K562 (cell line): ENCODE data around the gene CMSS1. TPM values are rescaled to one million over a fixed set of nuclear protein-coding genes. Genes with fewer than 3 reads are reported as not detected.

Experiments
- ATAC-seq: fragments of 200-7000 bp; cut with Tn5 transposase; 3 replicates; pipeline ENCODE4 v1.9.1; 2020; ENCODE audit warnings: moderate library complexity
- BruUV-seq: library from RNA; stranded (reverse); fragments of 400-500 nt; replicated peaks from 2 replicates; lab custom pipeline; 2021; lab: Mats Ljungman, UMichigan
- CTCF ChIA-PET: fragments of 300-600 bp; formaldehyde crosslinking; extraction: SDS; loops from one replicate; lab custom pipeline; 2021; ENCODE audit warnings: low intra/inter-chr PET ratio; lab: Yijun Ruan, JAX
- POLR2A ChIA-PET: fragments of 300-600, 350-650 bp; sonication (Branson Sonifier 250); formaldehyde crosslinking; extraction: SDS; loops from one replicate; lab custom pipeline; 2021; ENCODE audit warnings: antibody characterized with exemption, inconsistent platforms; lab: Yijun Ruan, JAX
- DNase-seq, 4 experiments: peaks; one replicate each; pipeline versions ENCODE4 v3.0.0 to v3.0.0-alpha.2; 2011 to 2018; ENCODE audit warnings: low spot score in 3 of 4, mixed read lengths in 3 of 4; ENCODE audit errors: extremely low read depth in 1 of 4
- FAIRE-seq: peaks from 2 replicates; lab custom pipeline; 2011; peaks lifted over from hg19 to GRCh38; lab: Jason Lieb, UNC
- H2AFZ ChIP-seq: 2 replicates; pipeline ENCODE4 v1.6.0; 2011; ENCODE audit warnings: low read depth, low read length, control low read depth, inconsistent platforms
- H3K27ac ChIP-seq: fragments of 200-600 bp; 3 replicates; pipeline ENCODE4 v1.8.0; 2011; ENCODE audit warnings: low read depth, mild to moderate bottlenecking, control low read depth, inconsistent platforms, low read length, moderate library complexity, mixed read lengths; ENCODE audit errors: extremely low read depth
- H3K27me3 ChIP-seq, 2 experiments: fragments of 300-600 bp in 1 of 2; 2 replicates in 1 of 2; 3 replicates in 1 of 2; pipeline versions ENCODE4 v1.6.0 to v1.8.0; 2011; ENCODE audit warnings: inconsistent platforms in 2 of 2, low read length in 2 of 2, mild to moderate bottlenecking in 1 of 2, mixed read lengths in 1 of 2, moderate library complexity in 1 of 2; ENCODE audit not compliant: control insufficient read depth in 2 of 2, insufficient read depth in 2 of 2
- H3K36me3 ChIP-seq: fragments of 300-600 bp; 3 replicates; pipeline ENCODE4 v1.8.0; 2011; ENCODE audit warnings: mild to moderate bottlenecking, low read length, inconsistent platforms; ENCODE audit not compliant: control insufficient read depth, insufficient read depth
- H3K4me1 ChIP-seq, 2 experiments: fragments of 200-600 bp in 1 of 2; replicated peaks in 1 of 2; 2 replicates in 1 of 2; 3 replicates in 1 of 2; pipeline versions ENCODE4 v1.5.1 to v1.8.0; 2011; ENCODE audit warnings: inconsistent platforms in 2 of 2, low read length in 2 of 2, mild to moderate bottlenecking in 1 of 2, mixed read lengths in 1 of 2, moderate library complexity in 1 of 2; ENCODE audit not compliant: control insufficient read depth in 2 of 2, insufficient read depth in 2 of 2
- H3K4me2 ChIP-seq: 2 replicates; pipeline ENCODE4 v1.6.1; 2011; ENCODE audit warnings: low read length, control low read depth, inconsistent platforms, mixed read lengths; ENCODE audit not compliant: insufficient read depth
- H3K4me3 ChIP-seq: fragments of 200-600 bp; sonication (generic), shearing (Covaris generic); 2 replicates; pipeline ENCODE4 v1.5.1; 2016; ENCODE audit warnings: control low read depth, inconsistent platforms
- H3K79me2 ChIP-seq: fragments of 200-600 bp; 3 replicates; pipeline ENCODE4 v1.8.0; 2011; ENCODE audit warnings: low read length, inconsistent platforms; ENCODE audit not compliant: control insufficient read depth, insufficient read depth
- H3K9ac ChIP-seq, 2 experiments: 2 replicates each; pipeline versions ENCODE4 v1.6.0 to v1.6.1; 2011; ENCODE audit warnings: low read depth in 2 of 2, low read length in 2 of 2, control low read depth in 1 of 2, inconsistent platforms in 1 of 2, mild to moderate bottlenecking in 1 of 2, mixed read lengths in 1 of 2; ENCODE audit not compliant: insufficient read depth in 1 of 2
- H3K9me1 ChIP-seq: one replicate; pipeline ENCODE4 v1.6.0; 2011; ENCODE audit warnings: inconsistent platforms, mild to moderate bottlenecking, low read length, moderate library complexity; ENCODE audit not compliant: control insufficient read depth, insufficient read depth
- H3K9me3 ChIP-seq: replicated peaks from 2 replicates; pipeline ENCODE4 v1.5.1; 2011; ENCODE audit warnings: low read depth, low read length, inconsistent platforms; ENCODE audit not compliant: control insufficient read depth, insufficient read depth
- H4K20me1 ChIP-seq: replicated peaks from 2 replicates; pipeline ENCODE4 v1.6.1; 2011; ENCODE audit warnings: low read length, inconsistent platforms, mixed read lengths; ENCODE audit not compliant: control insufficient read depth, insufficient read depth
- MCM5 ChIP-seq: fragments of 450-650 bp; IDR thresholded peaks from 2 replicates; pipeline ENCODE4 v1.6.1; 2016; ENCODE audit warnings: low read depth
- MEF2A ChIP-seq: IDR thresholded peaks from 2 replicates; pipeline ENCODE4 v1.6.1; 2011; ENCODE audit warnings: low read depth, mild to moderate bottlenecking, low read length, moderate library complexity; ENCODE audit not compliant: control insufficient read depth
- MEF2D ChIP-seq: conservative IDR thresholded peaks from 2 replicates; pipeline ENCODE4 v1.6.1; 2016; ENCODE audit warnings: low read depth, missing genetic modification characterization, missing compliant biosample characterization
- MTA3 ChIP-seq: fragments of 450-650 bp; formaldehyde crosslinking; IDR thresholded peaks from 2 replicates; pipeline ENCODE4 v1.6.1; 2017; ENCODE audit warnings: mild to moderate bottlenecking, borderline replicate concordance
- PHTF2 ChIP-seq: fragments of 250-450 bp; sonication (Bioruptor Pico); IDR thresholded peaks from 2 replicates; pipeline ENCODE4 v1.5.0; 2021; ENCODE audit warnings: mild to moderate bottlenecking
- TBL1XR1 ChIP-seq, 2 experiments: IDR thresholded peaks; 2 replicates each; pipeline ENCODE4 v1.6.1; 2012; ENCODE audit warnings: improper control_type of control experiment in 2 of 2, low read length in 2 of 2, mild to moderate bottlenecking in 1 of 2
- WGBS: fragments of 100-300 bp; shearing (Covaris generic); methylation state at CpG from one replicate; pipeline ENCODE4 v1.1.6; 2016; ENCODE audit warnings: low coverage, mixed read lengths; ENCODE audit not compliant: insufficient coverage; ENCODE audit errors: missing lambda C conversion rate; 5-methylcytosine and 5-hydroxymethylcytosine counted together
- in situ Hi-C: fragments of 300-500 bp; cut with MboI; formaldehyde crosslinking; loops from 4 replicates; pipeline ENCODE4 v1.15.0; 2018; ENCODE audit warnings: inconsistent platforms, mixed read lengths
- intact Hi-C: fragments of 100-400 bp; cut with micrococcal nuclease; formaldehyde crosslinking; loops from 2 replicates; pipeline ENCODE4 v1.14.2; 2022
- polyA plus RNA-seq, 8 experiments: library from polyadenylated mRNA; depleted of rRNA in 4 of 8; stranded (reverse) in 5 of 8; unstranded in 3 of 8; fragments of >200 nt; fragmentation: Nextera tagmentation in 2 of 8; fragmentation: Illumina TruSeq in 1 of 8; extraction: Ambion mirVana in 2 of 8; extraction: Trizol in 1 of 8; gene quantifications; 2 replicates each; pipeline versions ENCODE4 v1.2.1 to v1.2.3, GENCODE V29; 2011 to 2014; ENCODE audit warnings: inconsistent platforms in 1 of 8, missing spikeins in 1 of 8
- total RNA-seq, 7 experiments: library from RNA; depleted of rRNA in 6 of 7; stranded (reverse); fragments of >200 nt in 6 of 7; fragmentation: Illumina TruSeq in 2 of 7; extraction: Trizol in 2 of 7; gene quantifications; 2 replicates each; pipeline versions ENCODE4 v1.2.1 to v1.2.3, GENCODE V29; 2011 to 2021; ENCODE audit warnings: low replicate concordance in 1 of 7
- TF ChIP-seq, protein P1 (sequence below): fragments of 450-650 bp; IDR thresholded peaks from 2 replicates; pipeline ENCODE4 v1.6.1; 2016; ENCODE audit warnings: low read depth
- TF ChIP-seq, protein P2 (sequence below): fragments of 450-650 bp; IDR thresholded peaks from 2 replicates; pipeline ENCODE4 v1.6.1; 2017; ENCODE audit warnings: antibody characterized with exemption, mild to moderate bottlenecking

Gene CMSS1
- total and polyA plus RNA-seq, 9 of the 15 experiments (the other 6 are each of a cell fraction or from before 2014, with no cell fraction given) = 46.9 to 109 (median 72.3) TPM

- TF ChIP-seq, protein P1, sequence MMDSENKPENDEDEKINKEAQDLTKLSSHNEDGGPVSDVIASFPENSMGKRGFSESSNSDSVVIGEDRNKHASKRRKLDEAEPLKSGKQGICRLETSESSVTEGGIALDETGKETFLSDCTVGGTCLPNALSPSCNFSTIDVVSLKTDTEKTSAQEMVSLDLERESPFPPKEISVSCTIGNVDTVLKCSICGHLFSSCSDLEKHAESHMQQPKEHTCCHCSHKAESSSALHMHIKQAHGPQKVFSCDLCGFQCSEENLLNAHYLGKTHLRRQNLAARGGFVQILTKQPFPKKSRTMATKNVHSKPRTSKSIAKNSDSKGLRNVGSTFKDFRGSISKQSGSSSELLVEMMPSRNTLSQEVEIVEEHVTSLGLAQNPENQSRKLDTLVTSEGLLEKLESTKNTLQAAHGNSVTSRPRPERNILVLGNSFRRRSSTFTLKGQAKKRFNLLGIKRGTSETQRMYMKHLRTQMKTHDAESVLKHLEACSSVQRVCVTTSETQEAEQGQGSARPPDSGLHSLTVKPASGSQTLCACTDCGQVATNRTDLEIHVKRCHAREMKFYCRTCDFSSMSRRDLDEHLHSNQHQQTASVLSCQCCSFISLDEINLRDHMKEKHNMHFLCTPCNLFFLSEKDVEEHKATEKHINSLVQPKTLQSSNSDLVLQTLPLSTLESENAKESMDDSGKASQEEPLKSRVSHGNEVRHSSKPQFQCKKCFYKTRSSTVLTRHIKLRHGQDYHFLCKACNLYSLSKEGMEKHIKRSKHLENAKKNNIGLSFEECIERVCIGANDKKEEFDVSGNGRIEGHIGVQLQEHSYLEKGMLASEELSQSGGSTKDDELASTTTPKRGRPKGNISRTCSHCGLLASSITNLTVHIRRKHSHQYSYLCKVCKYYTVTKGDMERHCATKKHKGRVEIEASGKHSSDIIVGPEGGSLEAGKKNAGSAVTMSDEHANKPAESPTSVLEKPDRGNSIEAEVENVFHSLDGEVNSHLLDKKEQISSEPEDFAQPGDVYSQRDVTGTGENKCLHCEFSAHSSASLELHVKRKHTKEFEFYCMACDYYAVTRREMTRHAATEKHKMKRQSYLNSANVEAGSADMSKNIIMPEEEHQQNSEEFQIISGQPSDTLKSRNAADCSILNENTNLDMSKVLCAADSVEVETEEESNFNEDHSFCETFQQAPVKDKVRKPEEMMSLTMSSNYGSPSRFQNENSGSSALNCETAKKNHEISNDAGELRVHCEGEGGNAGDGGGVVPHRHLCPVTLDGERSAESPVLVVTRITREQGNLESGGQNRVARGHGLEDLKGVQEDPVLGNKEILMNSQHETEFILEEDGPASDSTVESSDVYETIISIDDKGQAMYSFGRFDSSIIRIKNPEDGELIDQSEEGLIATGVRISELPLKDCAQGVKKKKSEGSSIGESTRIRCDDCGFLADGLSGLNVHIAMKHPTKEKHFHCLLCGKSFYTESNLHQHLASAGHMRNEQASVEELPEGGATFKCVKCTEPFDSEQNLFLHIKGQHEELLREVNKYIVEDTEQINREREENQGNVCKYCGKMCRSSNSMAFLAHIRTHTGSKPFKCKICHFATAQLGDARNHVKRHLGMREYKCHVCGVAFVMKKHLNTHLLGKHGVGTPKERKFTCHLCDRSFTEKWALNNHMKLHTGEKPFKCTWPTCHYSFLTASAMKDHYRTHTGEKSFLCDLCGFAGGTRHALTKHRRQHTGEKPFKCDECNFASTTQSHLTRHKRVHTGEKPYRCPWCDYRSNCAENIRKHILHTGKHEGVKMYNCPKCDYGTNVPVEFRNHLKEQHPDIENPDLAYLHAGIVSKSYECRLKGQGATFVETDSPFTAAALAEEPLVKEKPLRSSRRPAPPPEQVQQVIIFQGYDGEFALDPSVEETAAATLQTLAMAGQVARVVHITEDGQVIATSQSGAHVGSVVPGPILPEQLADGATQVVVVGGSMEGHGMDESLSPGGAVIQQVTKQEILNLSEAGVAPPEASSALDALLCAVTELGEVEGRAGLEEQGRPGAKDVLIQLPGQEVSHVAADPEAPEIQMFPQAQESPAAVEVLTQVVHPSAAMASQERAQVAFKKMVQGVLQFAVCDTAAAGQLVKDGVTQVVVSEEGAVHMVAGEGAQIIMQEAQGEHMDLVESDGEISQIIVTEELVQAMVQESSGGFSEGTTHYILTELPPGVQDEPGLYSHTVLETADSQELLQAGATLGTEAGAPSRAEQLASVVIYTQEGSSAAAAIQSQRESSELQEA = no peak
- no peak for TF ChIP-seq MEF2A
Observed at GRCh38 chr3:99857278-99857677, 39.6 kb downstream of the CMSS1 start (continued).

DNA sequence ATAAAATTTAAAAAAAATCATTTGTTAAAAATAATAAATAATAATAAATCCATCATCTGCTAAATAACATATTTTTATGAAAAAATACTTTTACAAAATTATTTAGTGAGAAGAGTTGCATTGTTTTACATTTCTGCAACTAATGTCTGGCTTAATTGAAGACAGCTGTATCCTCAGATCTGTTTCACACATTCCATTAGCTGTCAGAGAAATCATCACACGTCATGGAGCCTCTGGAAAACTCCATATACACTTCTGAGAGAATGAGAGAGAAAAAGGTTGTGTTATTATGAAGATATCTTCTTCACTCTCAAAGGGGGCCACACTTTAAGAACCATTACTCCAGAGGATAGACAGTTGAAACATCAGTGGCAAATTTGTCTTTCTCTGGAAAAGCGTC lies 40.8 kb downstream of the CMSS1 start:
- peaks cover 23% of the 10 kb centered on the region for H3K79me2 ChIP-seq
- no peaks in the 10 kb centered on the region; the same call in 1 of the 2 replicates for H4K20me1 ChIP-seq
- no peak overlapping the region for H2AFZ ChIP-seq
- in situ Hi-C loops (no loop called here), intact Hi-C loops (no loop called here)
- ATAC-seq (no peak), FAIRE-seq (no peak), DNase-seq (no peak)
- WGBS = 88% methylated on average over 2 of the region's 2 CpGs
- CTCF ChIA-PET = no interaction called here
- H3K27ac ChIP-seq = no peak overlapping the region
- peaks cover 2% of the 10 kb centered on the region; the same call in 1 of the 3 replicates for H3K36me3 ChIP-seq
- no peaks in the 10 kb centered on the region for H3K9me3 ChIP-seq
- no peak overlapping the region for H3K4me2 ChIP-seq
- no peaks in the 10 kb centered on the region for H3K9me1 ChIP-seq
- no peak overlapping the region for H3K4me3 ChIP-seq
- no TSS peak for BruUV-seq
- no peaks in the 10 kb centered on the region for H3K4me1 ChIP-seq
- H3K27me3 ChIP-seq = no peaks in the 10 kb centered on the region
- POLR2A ChIA-PET = no interaction called here
- H3K9ac ChIP-seq = no peak overlapping the region
- no peak for TF ChIP-seq MTA3
- TF ChIP-seq MEF2D (tag) = no peak
- TF ChIP-seq MCM5 = no peak
- no peak for TF ChIP-seq TBL1XR1 (IDR thresholded peaks at IDR 0.05; ENCODE audit: low read length in 2 of 2)
- TF ChIP-seq, protein P2, sequence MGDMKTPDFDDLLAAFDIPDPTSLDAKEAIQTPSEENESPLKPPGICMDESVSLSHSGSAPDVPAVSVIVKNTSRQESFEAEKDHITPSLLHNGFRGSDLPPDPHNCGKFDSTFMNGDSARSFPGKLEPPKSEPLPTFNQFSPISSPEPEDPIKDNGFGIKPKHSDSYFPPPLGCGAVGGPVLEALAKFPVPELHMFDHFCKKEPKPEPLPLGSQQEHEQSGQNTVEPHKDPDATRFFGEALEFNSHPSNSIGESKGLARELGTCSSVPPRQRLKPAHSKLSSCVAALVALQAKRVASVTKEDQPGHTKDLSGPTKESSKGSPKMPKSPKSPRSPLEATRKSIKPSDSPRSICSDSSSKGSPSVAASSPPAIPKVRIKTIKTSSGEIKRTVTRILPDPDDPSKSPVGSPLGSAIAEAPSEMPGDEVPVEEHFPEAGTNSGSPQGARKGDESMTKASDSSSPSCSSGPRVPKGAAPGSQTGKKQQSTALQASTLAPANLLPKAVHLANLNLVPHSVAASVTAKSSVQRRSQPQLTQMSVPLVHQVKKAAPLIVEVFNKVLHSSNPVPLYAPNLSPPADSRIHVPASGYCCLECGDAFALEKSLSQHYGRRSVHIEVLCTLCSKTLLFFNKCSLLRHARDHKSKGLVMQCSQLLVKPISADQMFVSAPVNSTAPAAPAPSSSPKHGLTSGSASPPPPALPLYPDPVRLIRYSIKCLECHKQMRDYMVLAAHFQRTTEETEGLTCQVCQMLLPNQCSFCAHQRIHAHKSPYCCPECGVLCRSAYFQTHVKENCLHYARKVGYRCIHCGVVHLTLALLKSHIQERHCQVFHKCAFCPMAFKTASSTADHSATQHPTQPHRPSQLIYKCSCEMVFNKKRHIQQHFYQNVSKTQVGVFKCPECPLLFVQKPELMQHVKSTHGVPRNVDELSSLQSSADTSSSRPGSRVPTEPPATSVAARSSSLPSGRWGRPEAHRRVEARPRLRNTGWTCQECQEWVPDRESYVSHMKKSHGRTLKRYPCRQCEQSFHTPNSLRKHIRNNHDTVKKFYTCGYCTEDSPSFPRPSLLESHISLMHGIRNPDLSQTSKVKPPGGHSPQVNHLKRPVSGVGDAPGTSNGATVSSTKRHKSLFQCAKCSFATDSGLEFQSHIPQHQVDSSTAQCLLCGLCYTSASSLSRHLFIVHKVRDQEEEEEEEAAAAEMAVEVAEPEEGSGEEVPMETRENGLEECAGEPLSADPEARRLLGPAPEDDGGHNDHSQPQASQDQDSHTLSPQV = no peak
- no peak for TF ChIP-seq PHTF2 (CRISPR knock-in tag)
